ENCODE measurements around the gene COL6A1.
"Not testable (repeated sequence)": the region's sequence is repeated elsewhere in the genome, so short reads cannot be mapped to it uniquely, and the experiment has no call there.

The COL6A1 gene

DNA sequence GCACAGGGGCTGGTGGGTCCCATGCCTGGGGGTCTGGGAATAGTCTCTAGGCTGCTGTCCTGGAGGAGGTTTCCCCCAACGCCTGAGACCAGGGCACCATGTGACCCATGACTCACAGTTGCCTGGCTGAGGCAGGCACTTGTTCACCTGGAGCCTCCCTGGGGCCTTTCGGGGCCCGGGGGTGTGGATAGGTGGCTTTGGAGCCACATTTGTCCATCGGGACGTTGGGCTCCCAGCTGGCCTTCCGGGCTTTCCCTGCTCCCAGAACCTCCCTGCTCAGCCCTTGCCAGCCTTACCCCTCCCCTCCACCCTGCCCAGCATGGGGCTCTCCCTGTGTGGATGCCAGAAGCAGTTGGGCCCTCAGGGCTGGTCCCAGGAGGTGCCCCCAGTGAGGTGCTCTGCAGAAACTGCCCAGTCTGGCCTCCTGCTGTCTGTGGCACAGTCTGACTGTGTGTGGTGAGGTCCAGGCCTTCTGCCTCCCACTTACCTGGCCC lies 14.2 kb downstream of the COL6A1 start:
- no peak for DNase-seq (ENCODE audit: low spot score)

DNA sequence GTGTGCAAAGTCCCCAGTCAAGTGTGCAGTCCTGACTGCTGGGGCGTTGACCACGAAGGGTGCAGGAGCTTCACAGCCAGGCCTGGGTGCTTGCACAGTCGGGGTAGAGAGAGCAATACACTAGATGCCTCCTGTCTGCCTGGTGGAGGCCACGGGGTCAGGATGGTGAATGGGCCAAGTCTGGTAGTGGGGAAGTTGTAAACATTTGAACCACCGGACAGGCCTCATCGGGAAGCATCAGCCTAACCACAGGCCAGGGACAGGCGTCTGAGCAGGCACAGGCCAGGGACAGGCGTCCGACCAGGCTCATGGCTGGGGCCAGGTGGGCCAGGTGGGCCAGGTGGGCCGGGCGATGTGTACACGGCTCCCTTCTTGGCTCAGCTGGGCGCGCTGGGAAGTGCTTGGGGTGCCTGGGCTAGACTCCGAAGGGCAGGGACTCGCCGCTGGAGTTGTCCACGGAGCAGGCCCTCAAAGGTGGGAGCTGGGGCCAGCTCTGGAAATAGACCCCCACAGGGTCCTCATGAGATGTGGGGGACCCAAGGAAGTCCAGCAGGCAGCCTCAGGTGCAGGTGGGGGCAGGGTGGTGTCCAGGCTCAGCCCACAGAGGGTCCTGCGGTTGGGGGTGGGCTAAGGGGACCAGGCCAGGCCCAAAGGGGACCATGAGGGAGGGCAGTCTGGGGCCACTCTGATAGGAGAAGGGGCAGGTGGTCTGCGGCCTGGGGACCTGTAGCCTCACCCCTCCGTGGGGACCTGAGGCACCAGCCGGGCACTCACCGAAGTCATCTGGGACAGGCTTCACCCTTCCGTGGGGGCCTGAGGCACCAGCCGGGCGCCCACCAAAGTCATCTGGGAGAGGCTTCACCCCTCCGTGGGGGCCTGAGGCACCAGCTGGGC lies 15.0 kb downstream of the COL6A1 start:
- no peak for DNase-seq (ENCODE audit: low spot score)

DNA sequence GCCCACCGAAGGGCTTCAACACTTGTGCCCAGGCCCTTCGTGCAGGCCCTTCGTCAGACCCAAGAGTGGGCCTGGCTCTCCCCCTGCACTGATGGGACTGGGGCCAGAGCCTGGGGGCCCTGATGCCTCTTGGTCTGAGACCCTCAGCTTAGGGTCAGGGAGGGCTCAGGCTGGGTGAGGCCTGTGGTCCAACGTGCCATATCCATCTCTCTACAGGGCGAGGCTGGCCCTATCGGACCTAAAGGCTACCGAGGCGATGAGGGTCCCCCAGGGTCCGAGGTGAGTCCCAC lies 15.6 kb downstream of the COL6A1 start:
- no peak for DNase-seq (ENCODE audit: low spot score)

DNA sequence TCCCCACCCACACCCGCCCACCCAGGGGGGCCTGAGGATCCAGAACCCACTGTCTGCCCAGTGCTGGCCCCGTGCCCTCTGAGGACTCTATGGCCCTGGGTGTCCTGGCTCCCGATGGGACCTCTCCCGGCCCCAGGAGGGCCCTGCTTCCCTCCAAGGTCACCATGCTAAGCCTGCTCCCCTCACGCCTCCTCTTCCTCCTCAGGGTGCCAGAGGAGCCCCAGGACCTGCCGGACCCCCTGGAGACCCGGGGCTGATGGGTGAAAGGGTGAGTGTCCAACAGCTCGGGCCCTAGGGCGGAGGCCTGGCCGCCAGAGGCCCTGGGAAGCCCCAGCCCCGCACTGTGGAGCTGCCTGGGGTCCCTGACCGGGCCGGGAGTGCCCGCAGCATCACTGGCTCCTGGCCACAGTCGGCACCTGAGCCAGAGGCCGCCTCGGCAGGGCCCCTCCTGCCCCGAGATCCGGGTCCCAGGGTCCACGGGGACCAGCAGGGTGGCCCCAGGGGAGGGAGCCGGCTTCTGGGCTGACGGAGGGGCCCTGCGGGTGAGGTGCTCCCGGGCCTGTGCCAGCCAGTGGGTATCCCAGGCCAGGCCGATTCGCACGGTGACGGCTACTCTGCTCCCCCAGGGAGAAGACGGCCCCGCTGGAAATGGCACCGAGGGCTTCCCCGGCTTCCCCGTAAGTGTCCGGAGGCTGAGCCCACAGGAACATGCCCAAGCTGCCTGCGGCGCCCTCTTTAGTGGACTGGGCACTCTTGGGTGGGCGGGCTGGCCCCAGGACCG lies 16.1 kb downstream of the COL6A1 start:
- DNase-seq (ENCODE audit: low spot score), result no peak

DNA sequence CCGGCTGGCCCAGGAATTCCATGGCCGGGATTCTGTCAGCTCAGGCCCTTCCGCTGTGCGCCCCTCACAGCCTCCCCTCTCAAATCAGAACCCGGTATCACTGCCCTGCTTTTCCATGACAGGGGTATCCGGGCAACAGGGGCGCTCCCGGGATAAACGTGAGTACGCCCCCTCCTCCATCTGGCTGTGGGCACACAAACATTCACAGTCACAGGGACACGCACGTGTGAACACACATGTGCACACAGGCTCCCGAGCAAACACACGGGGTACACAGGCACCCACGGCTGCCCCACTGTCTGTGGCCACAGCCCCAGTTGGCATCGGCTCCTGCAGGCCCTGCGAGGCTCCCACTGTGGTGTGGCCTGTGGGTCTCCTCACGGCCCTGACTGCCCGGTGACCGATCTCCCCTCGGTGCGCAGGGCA lies 16.7 kb downstream of the COL6A1 start:
- DNase-seq (ENCODE audit: low spot score), result no peak

DNA sequence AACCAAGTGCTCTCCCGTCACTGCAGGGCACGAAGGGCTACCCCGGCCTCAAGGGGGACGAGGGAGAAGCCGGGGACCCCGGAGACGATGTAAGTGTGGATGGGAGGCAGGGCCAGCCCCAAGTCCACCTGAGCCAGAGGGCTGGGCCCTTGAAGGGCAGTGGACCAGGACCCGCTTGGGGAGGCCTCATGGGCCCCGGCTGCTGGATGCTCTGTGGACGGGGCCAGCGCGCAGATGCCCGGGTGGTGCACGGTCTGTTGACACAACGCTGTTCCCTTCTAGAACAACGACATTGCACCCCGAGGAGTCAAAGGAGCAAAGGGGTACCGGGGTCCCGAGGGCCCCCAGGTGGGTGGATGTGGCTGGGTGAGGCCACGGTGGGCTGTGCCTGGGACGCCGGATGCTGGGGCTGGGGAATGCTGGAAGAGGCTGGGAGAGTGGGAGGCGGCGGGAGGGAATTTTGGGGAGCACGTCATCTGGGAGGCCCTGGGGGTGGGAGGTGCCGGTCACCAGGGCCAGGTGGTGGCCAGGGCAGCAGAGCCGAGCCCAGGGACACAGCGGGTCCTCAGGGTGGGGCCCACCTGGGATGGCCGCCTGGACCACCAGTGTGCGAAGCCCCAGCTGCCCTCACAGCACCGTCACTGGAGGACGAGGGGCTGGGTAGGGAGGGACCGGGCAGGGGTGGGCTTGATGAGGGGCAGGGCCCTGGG lies 17.5 kb downstream of the COL6A1 start:
- no peak for DNase-seq (ENCODE audit: low spot score)

DNA sequence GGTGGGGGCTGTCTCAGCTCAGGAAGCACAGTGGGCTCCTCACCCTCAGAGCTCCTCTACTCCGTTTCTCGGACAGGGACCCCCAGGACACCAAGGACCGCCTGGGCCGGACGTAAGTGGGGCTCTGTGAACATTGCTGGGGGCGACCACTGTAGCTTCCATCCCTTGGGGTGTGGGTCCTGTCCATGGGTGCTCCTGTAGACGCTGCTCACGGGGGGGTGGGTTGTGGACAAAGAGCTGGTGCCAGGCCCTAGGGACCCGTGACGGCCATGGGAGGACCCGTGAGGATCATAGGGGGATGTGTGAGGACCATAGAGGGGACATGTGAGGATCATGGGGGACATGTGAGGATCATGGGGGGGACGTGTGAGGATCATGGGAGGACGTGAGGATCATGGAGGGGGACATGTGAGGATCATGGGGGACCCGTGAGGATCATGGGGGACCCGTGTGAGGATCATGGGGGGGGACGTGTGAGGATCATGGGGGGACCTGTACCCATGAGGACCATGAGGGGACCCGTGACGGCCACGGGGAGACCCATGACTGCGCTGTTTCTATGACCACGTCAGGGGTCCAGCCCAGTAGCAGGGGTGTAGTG lies 18.1 kb downstream of the COL6A1 start:
- DNase-seq (ENCODE audit: low spot score), result no peak

DNA sequence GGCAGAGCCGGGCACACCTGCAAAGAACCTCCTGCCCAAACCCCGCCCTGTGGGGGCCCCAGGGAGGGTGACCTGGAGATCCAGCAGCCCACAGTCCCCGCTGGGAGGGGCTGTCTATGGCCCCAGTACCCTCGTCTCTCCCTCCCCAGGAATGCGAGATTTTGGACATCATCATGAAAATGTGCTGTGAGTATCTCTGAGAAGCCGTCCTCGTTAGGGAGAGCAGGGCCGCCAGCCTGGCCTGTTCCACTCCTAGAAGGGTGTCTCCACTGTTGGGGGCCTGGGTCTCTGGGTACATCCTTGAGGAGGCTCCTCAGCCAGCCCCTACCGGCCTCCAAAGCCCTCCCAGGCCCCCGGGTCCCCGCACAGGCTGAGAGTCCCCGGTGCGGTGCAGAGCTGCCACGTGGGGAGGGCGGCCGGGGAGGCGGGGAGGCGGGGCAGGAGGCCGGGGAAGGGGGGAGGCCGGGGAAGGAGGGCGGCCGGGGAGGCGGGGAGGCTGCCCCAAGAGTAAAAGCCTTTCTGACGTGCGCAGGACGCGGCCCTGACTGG lies 18.7 kb downstream of the COL6A1 start:
- no peak for DNase-seq (ENCODE audit: low spot score)

DNA sequence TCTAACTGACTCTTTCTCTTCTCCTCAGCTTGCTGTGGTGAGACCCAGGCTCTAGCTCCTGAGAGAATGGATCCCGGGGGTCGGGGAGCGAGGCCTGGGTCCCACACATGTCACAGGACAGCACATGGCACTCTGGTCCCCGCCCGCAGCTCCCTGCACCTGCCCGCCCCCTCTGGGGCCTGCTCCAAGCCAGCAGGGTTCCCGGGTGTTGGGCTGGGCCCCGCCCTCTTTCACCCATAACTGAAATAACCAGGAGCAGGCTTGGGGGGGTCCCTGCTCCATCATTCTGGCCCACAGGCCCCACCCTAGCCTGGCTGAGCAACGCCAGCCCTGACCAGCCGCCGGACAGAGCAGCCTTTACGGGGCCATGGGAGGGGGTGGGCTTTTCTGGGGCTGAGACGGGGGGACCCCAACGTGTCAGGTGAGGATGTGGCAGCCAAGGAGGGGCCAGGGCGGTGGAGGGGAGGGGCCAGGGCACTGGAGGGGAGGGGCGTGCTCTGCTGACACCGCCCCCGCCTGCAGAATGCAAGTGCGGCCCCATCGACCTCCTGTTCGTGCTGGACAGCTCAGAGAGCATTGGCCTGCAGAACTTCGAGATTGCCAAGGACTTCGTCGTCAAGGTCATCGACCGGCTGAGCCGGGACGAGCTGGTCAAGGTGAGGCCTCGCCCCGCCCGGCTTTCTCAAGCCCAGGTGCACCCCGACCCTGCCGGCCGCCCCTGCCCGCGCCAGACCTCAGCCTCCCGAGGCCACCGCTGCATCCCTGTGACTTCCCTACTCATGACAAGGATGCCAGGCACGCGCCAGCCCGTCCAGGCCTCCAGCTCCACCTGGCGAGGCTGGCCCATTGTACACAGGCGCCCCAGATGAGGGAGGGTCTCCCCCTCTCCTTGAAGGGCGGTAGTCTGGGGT lies 19.4 kb downstream of the COL6A1 start:
- DNase-seq (ENCODE audit: low spot score), result no peak

DNA sequence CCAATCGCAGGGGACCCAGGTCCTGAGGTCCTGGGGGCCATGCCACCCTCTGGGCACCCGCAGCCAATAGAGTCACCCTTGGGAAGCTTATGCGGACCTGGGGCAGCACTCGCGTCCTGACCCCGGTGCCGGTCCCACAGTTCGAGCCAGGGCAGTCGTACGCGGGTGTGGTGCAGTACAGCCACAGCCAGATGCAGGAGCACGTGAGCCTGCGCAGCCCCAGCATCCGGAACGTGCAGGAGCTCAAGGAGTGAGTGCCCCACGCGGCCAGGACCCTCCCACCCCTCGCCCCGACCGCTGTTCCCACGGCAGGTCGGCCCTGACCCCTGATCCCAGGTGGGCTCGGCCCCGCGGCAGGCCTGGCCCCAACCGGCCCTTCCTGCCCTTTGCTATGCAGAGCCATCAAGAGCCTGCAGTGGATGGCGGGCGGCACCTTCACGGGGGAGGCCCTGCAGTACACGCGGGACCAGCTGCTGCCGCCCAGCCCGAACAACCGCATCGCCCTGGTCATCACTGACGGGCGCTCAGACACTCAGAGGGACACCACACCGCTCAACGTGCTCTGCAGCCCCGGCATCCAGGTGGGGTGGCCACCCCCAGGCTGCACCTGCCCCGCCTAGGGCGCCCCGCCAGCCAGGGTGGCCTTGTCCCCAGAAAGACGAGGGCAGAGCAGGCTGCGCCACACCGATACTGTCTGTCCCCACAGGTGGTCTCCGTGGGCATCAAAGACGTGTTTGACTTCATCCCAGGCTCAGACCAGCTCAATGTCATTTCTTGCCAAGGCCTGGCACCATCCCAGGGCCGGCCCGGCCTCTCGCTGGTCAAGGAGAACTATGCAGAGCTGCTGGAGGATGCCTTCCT lies 20.5 kb downstream of the COL6A1 start:
- DNase-seq (ENCODE audit: low spot score), result no peak

DNA sequence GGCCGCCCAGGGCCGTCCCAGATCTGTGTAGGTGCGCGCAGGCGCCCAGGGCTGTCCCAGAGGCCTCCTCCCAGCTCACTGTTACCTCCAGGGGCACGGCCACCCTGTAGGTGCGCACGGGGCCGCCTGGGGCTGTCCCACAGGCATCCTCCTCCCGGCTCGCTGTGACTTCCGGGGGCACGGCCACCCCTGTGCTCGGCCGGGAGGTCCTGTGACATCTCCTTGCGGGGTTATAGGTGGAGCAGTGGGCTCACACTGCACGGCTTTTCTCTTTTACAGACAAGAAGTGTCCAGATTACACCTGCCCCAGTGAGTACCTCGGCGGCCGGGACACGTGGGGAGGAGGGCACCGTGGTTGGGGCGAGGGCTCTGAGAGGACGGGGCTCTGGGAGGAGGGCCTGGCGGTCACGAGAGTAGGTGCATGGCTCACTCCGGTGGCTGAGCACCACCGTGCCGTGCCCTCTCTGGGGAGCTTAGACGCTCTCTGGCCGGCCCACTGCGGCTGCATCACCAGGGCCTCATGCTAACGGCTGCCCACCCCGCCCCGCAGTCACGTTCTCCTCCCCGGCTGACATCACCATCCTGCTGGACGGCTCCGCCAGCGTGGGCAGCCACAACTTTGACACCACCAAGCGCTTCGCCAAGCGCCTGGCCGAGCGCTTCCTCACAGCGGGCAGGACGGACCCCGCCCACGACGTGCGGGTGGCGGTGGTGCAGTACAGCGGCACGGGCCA lies 21.4 kb downstream of the COL6A1 start:
- DNase-seq (ENCODE audit: low spot score), result no peak

DNA sequence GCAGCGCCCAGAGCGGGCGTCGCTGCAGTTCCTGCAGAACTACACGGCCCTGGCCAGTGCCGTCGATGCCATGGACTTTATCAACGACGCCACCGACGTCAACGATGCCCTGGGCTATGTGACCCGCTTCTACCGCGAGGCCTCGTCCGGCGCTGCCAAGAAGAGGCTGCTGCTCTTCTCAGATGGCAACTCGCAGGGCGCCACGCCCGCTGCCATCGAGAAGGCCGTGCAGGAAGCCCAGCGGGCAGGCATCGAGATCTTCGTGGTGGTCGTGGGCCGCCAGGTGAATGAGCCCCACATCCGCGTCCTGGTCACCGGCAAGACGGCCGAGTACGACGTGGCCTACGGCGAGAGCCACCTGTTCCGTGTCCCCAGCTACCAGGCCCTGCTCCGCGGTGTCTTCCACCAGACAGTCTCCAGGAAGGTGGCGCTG lies 22.0 kb downstream of the COL6A1 start:
- no peak for DNase-seq (ENCODE audit: low spot score)

DNA sequence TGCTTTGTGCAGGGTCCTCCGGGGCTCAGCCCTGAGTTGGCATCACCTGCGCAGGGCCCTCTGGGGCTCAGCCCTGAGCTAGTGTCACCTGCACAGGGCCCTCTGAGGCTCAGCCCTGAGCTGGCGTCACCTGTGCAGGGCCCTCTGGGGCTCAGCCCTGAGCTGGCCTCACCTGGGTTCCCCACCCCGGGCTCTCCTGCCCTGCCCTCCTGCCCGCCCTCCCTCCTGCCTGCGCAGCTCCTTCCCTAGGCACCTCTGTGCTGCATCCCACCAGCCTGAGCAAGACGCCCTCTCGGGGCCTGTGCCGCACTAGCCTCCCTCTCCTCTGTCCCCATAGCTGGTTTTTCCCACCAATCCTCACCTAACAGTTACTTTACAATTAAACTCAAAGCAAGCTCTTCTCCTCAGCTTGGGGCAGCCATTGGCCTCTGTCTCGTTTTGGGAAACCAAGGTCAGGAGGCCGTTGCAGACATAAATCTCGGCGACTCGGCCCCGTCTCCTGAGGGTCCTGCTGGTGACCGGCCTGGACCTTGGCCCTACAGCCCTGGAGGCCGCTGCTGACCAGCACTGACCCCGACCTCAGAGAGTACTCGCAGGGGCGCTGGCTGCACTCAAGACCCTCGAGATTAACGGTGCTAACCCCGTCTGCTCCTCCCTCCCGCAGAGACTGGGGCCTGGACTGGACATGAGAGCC lies 22.7 kb downstream of the COL6A1 start:
- no peak for DNase-seq (ENCODE audit: low spot score)

DNA sequence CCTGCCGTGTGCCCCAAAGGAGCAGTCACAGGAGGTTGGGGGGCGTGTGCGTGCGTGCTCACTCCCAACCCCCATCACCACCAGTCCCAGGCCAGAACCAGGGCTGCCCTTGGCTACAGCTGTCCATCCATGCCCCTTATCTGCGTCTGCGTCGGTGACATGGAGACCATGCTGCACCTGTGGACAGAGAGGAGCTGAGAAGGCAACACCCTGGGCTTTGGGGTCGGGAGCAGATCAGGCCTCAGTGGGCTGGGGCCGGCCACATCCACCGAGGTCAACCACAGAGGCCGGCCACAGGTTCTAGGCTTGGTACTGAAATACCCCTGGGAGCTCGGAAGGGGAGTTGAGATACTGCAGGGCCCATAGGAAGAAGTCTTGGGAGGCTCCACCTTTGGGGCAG lies 23.5 kb downstream of the COL6A1 start:
- DNase-seq (ENCODE audit: low spot score), result no peak

DNA sequence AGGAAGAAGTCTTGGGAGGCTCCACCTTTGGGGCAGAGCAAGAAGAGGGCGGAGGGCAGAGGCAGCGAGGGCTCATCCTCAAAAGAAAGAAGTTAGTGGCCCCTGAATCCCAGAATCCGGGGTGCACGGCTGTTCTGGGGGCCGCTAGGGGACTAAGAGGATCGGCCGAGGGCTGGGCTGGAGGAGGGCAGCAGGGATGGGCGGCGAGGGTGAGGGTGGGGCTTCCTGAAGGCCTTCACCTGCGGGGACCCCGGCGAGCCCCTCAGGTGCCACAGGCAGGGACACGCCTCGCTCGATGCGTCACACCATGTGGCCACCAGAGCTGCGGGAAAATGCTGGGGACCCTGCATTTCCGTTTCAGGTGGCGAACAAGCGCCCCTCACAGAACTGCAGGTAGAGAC lies 23.9 kb downstream of the COL6A1 start:
- no peak for DNase-seq (ENCODE audit: low spot score)

DNA sequence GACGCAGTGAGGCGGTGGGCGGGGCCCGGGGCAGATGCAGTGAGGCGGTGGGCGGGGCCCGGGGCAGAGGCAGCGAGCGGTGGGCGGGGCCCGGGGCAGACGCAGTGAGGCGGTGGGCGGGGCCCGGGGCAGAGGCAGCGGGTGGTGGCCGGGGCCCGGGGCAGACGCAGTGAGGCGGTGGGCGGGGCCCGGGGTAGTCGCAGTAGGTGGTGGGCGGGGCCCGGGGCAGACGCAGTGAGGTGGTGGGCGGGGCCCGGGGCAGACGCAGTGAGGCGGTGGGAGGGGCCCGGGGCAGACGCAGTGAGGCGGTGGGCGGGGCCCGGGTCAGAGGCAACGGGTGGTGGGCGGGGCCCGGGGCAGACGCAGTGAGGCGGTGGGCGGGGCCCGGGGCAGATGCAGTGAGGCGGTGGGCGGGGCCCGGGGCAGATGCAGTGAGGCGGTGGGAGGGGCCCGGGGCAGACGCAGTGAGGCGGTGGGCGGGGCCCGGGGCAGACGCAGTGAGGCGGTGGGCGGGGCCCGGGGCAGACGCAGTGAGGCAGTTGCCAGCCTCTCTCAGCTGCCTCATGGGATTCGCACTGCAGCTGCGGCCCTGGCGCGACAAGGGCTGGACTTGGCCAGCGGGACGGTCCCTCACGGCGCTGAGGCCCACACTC lies 24.4 kb downstream of the COL6A1 start:
- DNase-seq (ENCODE audit: low spot score), result not testable (repeated sequence)

DNA sequence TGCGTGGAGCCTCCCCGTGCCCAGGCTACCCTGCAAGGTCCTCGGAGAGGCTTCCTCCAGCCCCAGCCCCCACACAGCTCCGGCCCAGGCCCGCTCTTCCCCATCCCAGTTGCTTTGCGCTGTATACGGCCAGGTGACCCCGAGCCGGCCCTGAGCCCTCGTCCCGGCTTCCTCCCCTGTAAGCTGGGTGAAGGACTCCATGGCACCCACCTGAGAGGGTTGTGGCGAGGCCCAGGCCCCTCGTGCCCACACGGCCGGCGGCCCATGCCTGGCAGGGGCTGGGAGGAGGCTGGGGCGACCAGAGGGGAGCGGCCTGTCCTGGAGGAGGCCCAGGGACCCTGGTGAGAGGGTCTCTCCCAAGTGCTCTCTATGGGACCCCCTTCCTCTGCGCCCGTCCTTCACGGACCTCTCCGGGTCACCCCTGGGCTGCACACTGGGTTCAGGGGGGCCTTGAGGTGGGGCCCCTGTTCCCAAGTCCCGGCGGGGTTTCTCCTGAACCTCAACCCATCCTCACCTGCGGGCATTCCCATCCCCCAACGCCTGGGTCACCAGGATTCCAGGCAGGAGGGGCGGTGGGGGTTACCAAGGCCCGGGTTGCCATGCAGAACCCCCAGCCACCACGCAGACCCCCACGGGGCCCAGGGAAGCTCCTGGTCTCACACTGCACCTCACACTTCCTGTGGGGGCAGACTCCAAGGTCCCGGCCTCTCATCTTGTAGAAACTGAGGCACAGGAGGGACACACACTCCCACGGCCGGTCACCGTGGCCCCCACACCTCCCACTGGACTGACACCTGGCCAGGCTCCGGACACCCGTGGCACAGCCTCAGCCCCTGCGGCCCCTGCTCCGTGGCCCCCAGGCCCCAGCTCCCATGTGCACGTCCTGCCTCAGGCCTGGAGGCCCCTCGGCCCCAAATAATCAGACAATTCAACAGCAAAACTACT lies 25.2 kb downstream of the COL6A1 start:
- DNase-seq (ENCODE audit: low spot score), result no peak
